CD14-positive monocyte (primary cell): ENCODE measurements around the gene JADE1. TPM values are rescaled to one million over a fixed set of nuclear protein-coding genes. Genes with fewer than 3 reads are reported as not detected.
A peak's percentile ranks its signal among the peaks of the same experiment; 100 is the strongest.

Experiments
- DNase-seq, 3 donors: peaks; one replicate each; pipeline ENCODE4 v3.0.0-alpha.2; 2011 to 2022
- H2AFZ ChIP-seq: 2 replicates; pipeline ENCODE4 v1.6.0; 2012; ENCODE audit warnings: mild to moderate bottlenecking, low read depth, low read length, inconsistent platforms; ENCODE audit not compliant: insufficient read depth, poor library complexity, severe bottlenecking
- H3K27ac ChIP-seq, 2 donors: 1 replicate in 1 of 2; 2 replicates in 1 of 2; pipeline ENCODE4 v1.5.1; 2012 to 2013; ENCODE audit warnings: low read length in 2 of 2, control low read depth in 1 of 2, inconsistent platforms in 1 of 2, low read depth in 1 of 2, mild to moderate bottlenecking in 1 of 2
- H3K27me3 ChIP-seq, 2 donors: one replicate each; pipeline versions ENCODE4 v1.6.0 to v1.6.1; 2011 to 2013; ENCODE audit warnings: low read length in 2 of 2; ENCODE audit not compliant: control insufficient read depth in 2 of 2, insufficient read depth in 2 of 2
- H3K36me3 ChIP-seq, 2 donors: replicated peaks in 1 of 2; 1 replicate in 1 of 2; 2 replicates in 1 of 2; pipeline versions ENCODE4 v1.5.1 to v1.6.1; 2012 to 2013; ENCODE audit warnings: low read length in 2 of 2, control low read depth in 1 of 2, inconsistent platforms in 1 of 2, mild to moderate bottlenecking in 1 of 2; ENCODE audit not compliant: insufficient read depth in 2 of 2, control insufficient read depth in 1 of 2
- H3K4me1 ChIP-seq, 2 donors: 1 replicate in 1 of 2; 2 replicates in 1 of 2; pipeline versions ENCODE4 v1.5.1 to v1.6.1; 2012 to 2013; ENCODE audit warnings: low read length in 2 of 2, control low read depth in 1 of 2, inconsistent platforms in 1 of 2, mild to moderate bottlenecking in 1 of 2, moderate library complexity in 1 of 2; ENCODE audit not compliant: insufficient read depth in 2 of 2, control insufficient read depth in 1 of 2
- H3K4me2 ChIP-seq: replicated peaks from 2 replicates; pipeline ENCODE3; 2012; ENCODE audit warnings: low read length, moderate library complexity, mild to moderate bottlenecking; ENCODE audit not compliant: poor library complexity, severe bottlenecking; ENCODE audit errors: extremely low read depth
- H3K4me3 ChIP-seq, 3 experiments: fragments of 200-600 bp in 1 of 3; sonication (generic) in 1 of 3; replicated peaks in 1 of 3; 1 replicate in 2 of 3; 2 replicates in 1 of 3; pipeline ENCODE4 v1.5.1; 2011 to 2013; ENCODE audit warnings: low read length in 3 of 3, mild to moderate bottlenecking in 3 of 3, control low read depth in 2 of 3, low read depth in 2 of 3, inconsistent platforms in 1 of 3, moderate library complexity in 1 of 3
- H3K79me2 ChIP-seq: 2 replicates; pipeline ENCODE4 v1.6.0; 2012; ENCODE audit warnings: mild to moderate bottlenecking, control low read depth, inconsistent platforms, low read length, moderate library complexity; ENCODE audit not compliant: insufficient read depth
- H3K9ac ChIP-seq: 2 replicates; pipeline ENCODE4 v1.6.0; 2017; ENCODE audit warnings: low read length, mild to moderate bottlenecking; ENCODE audit not compliant: insufficient read depth, poor library complexity, severe bottlenecking
- H3K9me3 ChIP-seq, 2 donors: replicated peaks in 1 of 2; 1 replicate in 1 of 2; 2 replicates in 1 of 2; pipeline versions ENCODE4 v1.5.1 to v1.6.1; 2012 to 2013; ENCODE audit warnings: low read length in 2 of 2, control low read depth in 1 of 2; ENCODE audit not compliant: control insufficient read depth in 1 of 2, insufficient read depth in 1 of 2
- H4K20me1 ChIP-seq: 2 replicates; pipeline ENCODE4 v1.6.0; 2012; ENCODE audit warnings: mild to moderate bottlenecking, low read length, control low read depth, moderate library complexity; ENCODE audit not compliant: insufficient read depth
- H3K27ac Mint-ChIP-seq, 7 donors: one replicate each; pipeline ENCODE4 v1.8.0; 2020; ENCODE audit warnings: mild to moderate bottlenecking in 7 of 7, mixed read lengths in 7 of 7, moderate library complexity in 6 of 7, inconsistent platforms in 2 of 7
- H3K27me3 Mint-ChIP-seq, 3 donors: one replicate each; pipeline ENCODE4 v1.8.0; 2021 to 2022; ENCODE audit warnings: low read depth in 3 of 3, mild to moderate bottlenecking in 3 of 3, mixed read lengths in 3 of 3, moderate library complexity in 3 of 3, inconsistent platforms in 1 of 3
- H3K36me3 Mint-ChIP-seq, 2 donors: one replicate each; pipeline ENCODE4 v1.8.0; 2020; ENCODE audit warnings: mixed read lengths in 2 of 2, inconsistent platforms in 1 of 2, mild to moderate bottlenecking in 1 of 2
- H3K4me1 Mint-ChIP-seq: one replicate; pipeline ENCODE4 v1.8.0; 2020; ENCODE audit warnings: mild to moderate bottlenecking, mixed read lengths
- H3K4me3 Mint-ChIP-seq, 2 donors: one replicate each; pipeline ENCODE4 v1.8.0; 2020; ENCODE audit warnings: mild to moderate bottlenecking in 2 of 2, mixed read lengths in 2 of 2, moderate library complexity in 1 of 2
- H3K9me3 Mint-ChIP-seq, 7 donors: one replicate each; pipeline ENCODE4 v1.8.0; 2020 to 2022; ENCODE audit warnings: mixed read lengths in 7 of 7, mild to moderate bottlenecking in 6 of 7, moderate library complexity in 6 of 7, inconsistent platforms in 2 of 7
- WGBS: methylation state at CpG from one replicate; pipeline ENCODE4 v1.1.5; 2013; ENCODE audit warnings: missing lambda C conversion rate; ENCODE audit not compliant: insufficient coverage; 5-methylcytosine and 5-hydroxymethylcytosine counted together
- intact Hi-C, 2 donors: fragments of 100-400 bp; cut with micrococcal nuclease; formaldehyde crosslinking; loops; one replicate each; pipeline versions ENCODE4 v1.15.0 to v1.15.1; 2023
- polyA plus RNA-seq, 3 donors: library from polyadenylated mRNA; depleted of rRNA in 1 of 3; unstranded in 2 of 3; stranded (reverse) in 1 of 3; fragments of 300-500 nt in 2 of 3; fragments of >200 nt in 1 of 3; fragmentation: Illumina TruSeq in 2 of 3; gene quantifications; 1 replicate in 2 of 3; 2 replicates in 1 of 3; pipeline ENCODE4 v1.2.3, GENCODE V29; 2012 to 2021
- TF ChIP-seq, protein P1 (sequence below): fragments of 200-600 bp; IDR thresholded peaks from one replicate; pipeline ENCODE4 v1.8.0; 2022; ENCODE audit warnings: antibody characterized with exemption, mild to moderate bottlenecking

Gene JADE1
- polyA plus RNA-seq, 3 donors = 7.3 to 12.8 (median 12.3) TPM

DNA sequence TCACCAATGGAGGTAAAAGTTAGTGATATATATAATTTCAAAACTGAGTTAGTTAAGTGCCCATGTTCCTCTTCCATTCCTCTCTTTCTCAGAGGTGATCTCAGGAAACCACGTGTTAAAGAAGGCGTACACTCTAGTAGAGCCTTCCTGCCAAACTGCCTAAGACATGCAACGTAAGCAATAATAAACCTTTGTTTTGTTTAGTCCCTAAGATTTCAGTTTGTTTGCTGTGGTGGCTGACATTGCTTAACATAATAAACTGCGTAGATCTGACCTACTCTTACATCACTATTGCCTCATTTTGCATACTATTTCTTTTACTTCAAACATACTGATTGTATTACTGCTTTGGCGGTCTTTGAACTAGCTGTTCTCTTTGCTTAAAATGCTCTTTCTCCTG, 99.2 kb downstream of the JADE1 start:
- no peaks in the 10 kb centered on the region for H4K20me1 ChIP-seq
- 43% methylated on average over 2 of the region's 5 CpGs for WGBS

DNA sequence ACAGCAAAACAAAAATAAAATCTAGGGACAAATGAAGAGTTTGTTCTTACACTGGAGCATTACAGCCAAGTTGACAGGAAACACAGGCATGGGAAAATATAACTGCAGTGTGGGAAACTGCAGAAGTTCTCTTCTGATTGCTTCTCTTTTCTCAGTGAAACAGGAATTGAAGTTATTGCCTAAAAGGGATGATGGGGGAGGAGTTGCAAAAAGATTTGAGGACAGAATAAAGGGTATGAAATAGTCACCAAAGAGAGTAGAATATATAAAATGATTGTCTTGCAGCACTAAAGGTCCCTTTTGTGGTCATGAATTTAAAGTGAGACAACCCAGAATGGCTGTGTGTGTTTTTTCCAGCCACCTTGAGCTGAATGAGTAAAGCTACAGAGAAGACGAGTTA, 103.7 kb downstream of the JADE1 start:
- intact Hi-C loops = loop anchor here (10.0 kb wide), 1 partner anchor 182 kb away; the partner anchor contains the start of genes C4orf33 (in 2 of the 2) and SCLT1 (in 2 of the 2)
- H3K4me3 ChIP-seq = peak overlapping the region in 2 of 3 experiments; percentile 30 to 46
- H3K9ac ChIP-seq = no peak overlapping the region
- peak; percentile 29 to 71 (median 32) for DNase-seq
- no peaks in the 10 kb centered on the region for H3K27me3 ChIP-seq
- peak overlapping the region; percentile 0 for H2AFZ ChIP-seq
- no peaks in the 10 kb centered on the region for H4K20me1 ChIP-seq
- Mint-ChIP-seq H3K36me3 (peaks cover 2 to 5% of the 10 kb centered on the region in 2 donors), H3K4me1 (peaks cover 70% of the 10 kb centered on the region), H3K27ac (peak overlapping the region; percentile 65 to 93 (median 88)), H3K27me3 (no peaks in the 10 kb centered on the region), H3K4me3 (peak overlapping the region; percentile 62 to 82), H3K9me3 (peaks cover 0 to 4% (median 0%) of the 10 kb centered on the region in 7 donors)
- H3K4me2 ChIP-seq = peak overlapping the region; percentile 60
- no peaks in the 10 kb centered on the region for H3K79me2 ChIP-seq
- H3K27ac ChIP-seq = peak overlapping the region; percentile 66 to 92
- 0% methylated on average over 1 of the region's 1 CpG for WGBS
- H3K4me1 ChIP-seq = peaks cover 67 to 76% of the 10 kb centered on the region in 2 donors
- no peaks in the 10 kb centered on the region for H3K36me3 ChIP-seq
- TF ChIP-seq, protein P1, sequence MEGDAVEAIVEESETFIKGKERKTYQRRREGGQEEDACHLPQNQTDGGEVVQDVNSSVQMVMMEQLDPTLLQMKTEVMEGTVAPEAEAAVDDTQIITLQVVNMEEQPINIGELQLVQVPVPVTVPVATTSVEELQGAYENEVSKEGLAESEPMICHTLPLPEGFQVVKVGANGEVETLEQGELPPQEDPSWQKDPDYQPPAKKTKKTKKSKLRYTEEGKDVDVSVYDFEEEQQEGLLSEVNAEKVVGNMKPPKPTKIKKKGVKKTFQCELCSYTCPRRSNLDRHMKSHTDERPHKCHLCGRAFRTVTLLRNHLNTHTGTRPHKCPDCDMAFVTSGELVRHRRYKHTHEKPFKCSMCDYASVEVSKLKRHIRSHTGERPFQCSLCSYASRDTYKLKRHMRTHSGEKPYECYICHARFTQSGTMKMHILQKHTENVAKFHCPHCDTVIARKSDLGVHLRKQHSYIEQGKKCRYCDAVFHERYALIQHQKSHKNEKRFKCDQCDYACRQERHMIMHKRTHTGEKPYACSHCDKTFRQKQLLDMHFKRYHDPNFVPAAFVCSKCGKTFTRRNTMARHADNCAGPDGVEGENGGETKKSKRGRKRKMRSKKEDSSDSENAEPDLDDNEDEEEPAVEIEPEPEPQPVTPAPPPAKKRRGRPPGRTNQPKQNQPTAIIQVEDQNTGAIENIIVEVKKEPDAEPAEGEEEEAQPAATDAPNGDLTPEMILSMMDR = no peak
- no peaks in the 10 kb centered on the region for H3K9me3 ChIP-seq

More for the DNA sequence above, 99.2 kb downstream of the JADE1 start:
- Histone ChIP-seq H2AFZ (no peak overlapping the region), H3K4me2 (no peak overlapping the region), H3K36me3 (no peaks in the 10 kb centered on the region), H3K79me2 (no peaks in the 10 kb centered on the region), H3K9me3 (no peaks in the 10 kb centered on the region), H3K4me3 (no peak overlapping the region), H3K4me1 (peaks cover 33 to 39% of the 10 kb centered on the region in 2 donors), H3K27me3 (no peaks in the 10 kb centered on the region), H3K9ac (no peak overlapping the region), H3K27ac (peak overlapping the region in 1 of 2 donors; percentile 47)
- intact Hi-C loops = no loop called here
- peaks cover 38% of the 10 kb centered on the region for H3K4me1 Mint-ChIP-seq
- H3K36me3 Mint-ChIP-seq = peaks cover 0 to 10% of the 10 kb centered on the region in 2 donors
- H3K27ac Mint-ChIP-seq = peak overlapping the region in 6 of 7 donors; percentile 20 to 87 (median 52)
- TF ChIP-seq, protein P1 = no peak
- no peak overlapping the region for H3K4me3 Mint-ChIP-seq
- H3K9me3 Mint-ChIP-seq = peaks cover 0 to 4% (median 0%) of the 10 kb centered on the region in 7 donors
- no peaks in the 10 kb centered on the region for H3K27me3 Mint-ChIP-seq
- DNase-seq = peak; percentile 16 to 52 (median 17)
